ENCODE data around the gene NUP98.

NUP98 gene

DNA sequence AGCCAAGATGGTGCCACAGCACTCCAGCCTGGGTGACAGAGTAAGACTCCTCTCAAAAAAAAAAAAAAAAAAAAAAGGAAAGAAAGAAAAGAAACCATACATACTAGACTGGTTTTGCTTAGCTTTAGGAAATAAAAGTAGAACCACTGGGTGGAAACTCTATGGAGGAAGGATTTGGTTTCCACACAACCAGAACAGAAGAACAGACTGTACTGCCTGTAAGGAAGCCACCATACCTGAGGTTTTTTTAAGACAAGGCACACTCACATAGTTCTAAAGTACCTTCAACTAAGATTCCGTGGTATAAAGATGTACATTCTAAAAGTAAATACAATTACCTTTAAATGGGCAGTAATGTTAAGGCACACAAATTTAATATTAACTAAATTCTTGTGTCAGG is 58.6 kb downstream of the NUP98 start:
- Histone ChIP-seq H3K79me2 (ENCODE audit: insufficient read depth, low read length) (no peaks in the 10 kb centered on the region), H3K36me3 (ENCODE audit: insufficient read depth, low read length) (peaks cover 89% of the 10 kb centered on the region), H3K4me3 (ENCODE audit: low read length, poor library complexity, severe bottlenecking) (no peak overlapping the region)

DNA sequence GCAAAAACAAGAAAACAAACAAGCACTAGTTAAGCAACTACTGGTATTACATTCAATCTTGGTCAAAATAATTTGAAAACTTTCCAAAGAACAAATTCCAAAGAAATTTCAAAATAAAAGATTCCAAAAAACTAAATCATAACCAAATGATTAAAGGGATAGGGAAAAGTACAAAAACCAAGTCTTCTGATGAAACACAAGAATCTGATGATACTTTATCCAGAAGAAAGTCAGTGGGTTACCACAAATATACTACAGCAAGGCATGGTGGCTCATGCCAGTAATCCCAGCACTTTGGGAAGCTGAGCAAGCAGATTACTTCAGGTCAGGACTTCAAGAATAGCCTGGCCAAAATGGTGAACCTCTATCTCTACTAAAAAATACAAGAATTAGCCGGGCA is 59.1 kb downstream of the NUP98 start:
- TF ChIP-seq, protein P1, sequence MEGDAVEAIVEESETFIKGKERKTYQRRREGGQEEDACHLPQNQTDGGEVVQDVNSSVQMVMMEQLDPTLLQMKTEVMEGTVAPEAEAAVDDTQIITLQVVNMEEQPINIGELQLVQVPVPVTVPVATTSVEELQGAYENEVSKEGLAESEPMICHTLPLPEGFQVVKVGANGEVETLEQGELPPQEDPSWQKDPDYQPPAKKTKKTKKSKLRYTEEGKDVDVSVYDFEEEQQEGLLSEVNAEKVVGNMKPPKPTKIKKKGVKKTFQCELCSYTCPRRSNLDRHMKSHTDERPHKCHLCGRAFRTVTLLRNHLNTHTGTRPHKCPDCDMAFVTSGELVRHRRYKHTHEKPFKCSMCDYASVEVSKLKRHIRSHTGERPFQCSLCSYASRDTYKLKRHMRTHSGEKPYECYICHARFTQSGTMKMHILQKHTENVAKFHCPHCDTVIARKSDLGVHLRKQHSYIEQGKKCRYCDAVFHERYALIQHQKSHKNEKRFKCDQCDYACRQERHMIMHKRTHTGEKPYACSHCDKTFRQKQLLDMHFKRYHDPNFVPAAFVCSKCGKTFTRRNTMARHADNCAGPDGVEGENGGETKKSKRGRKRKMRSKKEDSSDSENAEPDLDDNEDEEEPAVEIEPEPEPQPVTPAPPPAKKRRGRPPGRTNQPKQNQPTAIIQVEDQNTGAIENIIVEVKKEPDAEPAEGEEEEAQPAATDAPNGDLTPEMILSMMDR (conservative IDR thresholded peaks at IDR 0.05; ENCODE audit: low read length), result no peak
- no peak for TF ChIP-seq EZH2phosphoT487 (IDR thresholded peaks at IDR 0.05; ENCODE audit: borderline replicate concordance)
- no peaks in the 10 kb centered on the region for H3K4me1 ChIP-seq (ENCODE audit: insufficient read depth, low read length, poor library complexity, severe bottlenecking)
- no peak overlapping the region for H3K4me3 ChIP-seq (ENCODE audit: low read length, poor library complexity, severe bottlenecking)
- no peaks in the 10 kb centered on the region for H3K9me2 ChIP-seq (replicated peaks; ENCODE audit: low read depth, low read length)
- no peaks in the 10 kb centered on the region for H3K9me3 ChIP-seq (ENCODE audit: insufficient read depth, low read depth, low read length)
- no peaks in the 10 kb centered on the region for H3K79me2 ChIP-seq (ENCODE audit: insufficient read depth, low read length)
- H4K20me1 ChIP-seq (ENCODE audit: insufficient read depth, low read length, poor library complexity, severe bottlenecking), result peaks cover 3% of the 10 kb centered on the region
- no peak overlapping the region for H3K9ac ChIP-seq (ENCODE audit: low read depth, low read length, poor library complexity, severe bottlenecking)
- no peaks in the 10 kb centered on the region for H3F3A ChIP-seq (ENCODE audit: low read depth)
- H3K4me2 ChIP-seq (ENCODE audit: low read depth, low read length, poor library complexity, severe bottlenecking), result no peak overlapping the region
- no peaks in the 10 kb centered on the region for H3K27me3 ChIP-seq (ENCODE audit: insufficient read depth, low read length, poor library complexity, severe bottlenecking)
- peaks cover 91% of the 10 kb centered on the region for H3K36me3 ChIP-seq (ENCODE audit: insufficient read depth, low read length)
- H2AFZ ChIP-seq (ENCODE audit: low read length), result no peak overlapping the region

More for the DNA sequence above, 58.6 kb downstream of the NUP98 start:
- no peak overlapping the region for H3K4me2 ChIP-seq (ENCODE audit: low read depth, low read length, poor library complexity, severe bottlenecking)
- TF ChIP-seq, protein P1 (conservative IDR thresholded peaks at IDR 0.05; ENCODE audit: low read length), result no peak
- no peak for TF ChIP-seq EZH2phosphoT487 (IDR thresholded peaks at IDR 0.05; ENCODE audit: borderline replicate concordance)
- H2AFZ ChIP-seq (ENCODE audit: low read length), result no peak overlapping the region
- no peaks in the 10 kb centered on the region for H3K4me1 ChIP-seq (ENCODE audit: insufficient read depth, low read length, poor library complexity, severe bottlenecking)
- H3F3A ChIP-seq (ENCODE audit: low read depth), result no peaks in the 10 kb centered on the region
- no peaks in the 10 kb centered on the region for H3K27me3 ChIP-seq (ENCODE audit: insufficient read depth, low read length, poor library complexity, severe bottlenecking)
- H3K9ac ChIP-seq (ENCODE audit: low read depth, low read length, poor library complexity, severe bottlenecking), result no peak overlapping the region
- peaks cover 3% of the 10 kb centered on the region for H4K20me1 ChIP-seq (ENCODE audit: insufficient read depth, low read length, poor library complexity, severe bottlenecking)
- no peaks in the 10 kb centered on the region for H3K9me3 ChIP-seq (ENCODE audit: insufficient read depth, low read depth, low read length)
- H3K9me2 ChIP-seq (replicated peaks; ENCODE audit: low read depth, low read length), result no peaks in the 10 kb centered on the region

DNA sequence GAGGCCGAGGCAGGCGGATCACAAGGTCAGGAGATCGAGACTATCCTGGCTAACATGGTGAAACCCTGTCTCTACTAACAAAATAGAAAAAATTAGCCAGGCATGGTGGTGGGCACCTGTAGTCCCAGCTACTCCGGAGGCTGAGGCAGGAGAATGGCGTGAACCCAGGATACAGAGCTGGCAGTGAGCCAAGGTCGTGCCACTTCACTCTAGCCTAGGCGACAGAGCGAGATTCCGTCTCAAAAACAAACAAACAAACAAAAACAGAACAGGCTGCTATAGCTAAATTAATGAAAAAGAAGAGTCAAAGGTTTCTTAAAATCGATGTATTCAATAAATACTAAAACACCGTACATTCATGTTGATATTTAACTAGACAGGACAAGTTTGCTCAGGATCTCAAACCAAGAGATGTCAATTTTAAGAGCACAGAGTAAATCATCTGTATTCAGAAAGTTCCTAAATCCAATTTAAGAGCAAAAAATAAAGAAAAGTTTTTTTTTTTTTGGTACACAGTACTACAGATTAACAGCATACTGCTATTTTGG is 59.9 kb downstream of the NUP98 start:
- Histone ChIP-seq H3K4me1 (ENCODE audit: insufficient read depth, low read length, poor library complexity, severe bottlenecking) (no peaks in the 10 kb centered on the region), H3K9me2 (replicated peaks; ENCODE audit: low read depth, low read length) (no peaks in the 10 kb centered on the region), H3K4me2 (ENCODE audit: low read depth, low read length, poor library complexity, severe bottlenecking) (no peak overlapping the region), H2AFZ (ENCODE audit: low read length) (no peak overlapping the region), H3K9ac (ENCODE audit: low read depth, low read length, poor library complexity, severe bottlenecking) (no peak overlapping the region), H3K9me3 (ENCODE audit: insufficient read depth, low read depth, low read length) (no peaks in the 10 kb centered on the region), H3K79me2 (ENCODE audit: insufficient read depth, low read length) (no peaks in the 10 kb centered on the region), H3F3A (ENCODE audit: low read depth) (no peaks in the 10 kb centered on the region), H3K4me3 (ENCODE audit: low read length, poor library complexity, severe bottlenecking) (no peak overlapping the region), H3K27me3 (ENCODE audit: insufficient read depth, low read length, poor library complexity, severe bottlenecking) (no peaks in the 10 kb centered on the region), H3K36me3 (ENCODE audit: insufficient read depth, low read length) (peaks cover 92% of the 10 kb centered on the region), H4K20me1 (ENCODE audit: insufficient read depth, low read length, poor library complexity, severe bottlenecking) (peaks cover 3% of the 10 kb centered on the region)
- no peak for TF ChIP-seq EZH2phosphoT487 (IDR thresholded peaks at IDR 0.05; ENCODE audit: borderline replicate concordance)
- TF ChIP-seq, protein P1 (conservative IDR thresholded peaks at IDR 0.05; ENCODE audit: low read length), result no peak
